OCI-LY7 (cell line): ENCODE measurements around the gene PLXDC2. TPM values are rescaled to one million over a fixed set of nuclear protein-coding genes. Genes with fewer than 3 reads are reported as not detected.

Source experiments
- BruUV-seq: library from RNA; stranded (reverse); fragments of 400-500 nt; replicated peaks from 2 replicates; lab custom pipeline; 2021; lab: Mats Ljungman, UMichigan
- CTCF ChIA-PET: fragments of 300-600 bp; sonication (Branson Sonifier 250); formaldehyde crosslinking; loops from one replicate; lab custom pipeline; 2022; ENCODE audit warnings: antibody characterized with exemption; ENCODE audit not compliant: unreplicated experiment; lab: Charles Lee
- POLR2A ChIA-PET: fragments of 300-600 bp; sonication (Branson Sonifier 250); formaldehyde crosslinking; loops from one replicate; lab custom pipeline; 2022; ENCODE audit warnings: antibody characterized with exemption; lab: Charles Lee
- DNase-seq: peaks from one replicate; pipeline ENCODE4 v3.0.0-alpha.2; 2015; ENCODE audit warnings: low spot score
- H2AFZ ChIP-seq: fragments of 200-600 bp; sonication (generic), shearing (Covaris generic); 2 replicates; pipeline ENCODE4 v1.6.1; 2014; ENCODE audit warnings: mild to moderate bottlenecking, antibody characterized with exemption, low read length, moderate library complexity
- H3K27ac ChIP-seq: fragments of 200-600 bp; sonication (generic); 2 replicates; pipeline ENCODE4 v1.5.1; 2014; ENCODE audit warnings: mixed run types, low read depth, mild to moderate bottlenecking, moderate library complexity, low read length, inconsistent platforms; ENCODE audit not compliant: poor library complexity, severe bottlenecking
- H3K36me3 ChIP-seq: fragments of 200-600 bp; sonication (generic); 2 replicates; pipeline ENCODE4 v1.6.1; 2014; ENCODE audit warnings: mild to moderate bottlenecking, antibody characterized with exemption, low read length, moderate library complexity, mixed read lengths; ENCODE audit not compliant: insufficient read depth
- H3K4me1 ChIP-seq: fragments of 200-600 bp; sonication (generic); 2 replicates; pipeline ENCODE4 v1.5.1; 2014; ENCODE audit warnings: mild to moderate bottlenecking, low read length; ENCODE audit not compliant: insufficient read depth, poor library complexity, severe bottlenecking
- H3K4me2 ChIP-seq: fragments of 200-600 bp; sonication (generic); 2 replicates; pipeline ENCODE4 v1.6.1; 2014; ENCODE audit warnings: mild to moderate bottlenecking, low read length
- H3K4me3 ChIP-seq: fragments of 200-600 bp; sonication (generic); 2 replicates; pipeline ENCODE4 v1.5.1; 2014; ENCODE audit warnings: mild to moderate bottlenecking, low read depth, low read length; ENCODE audit not compliant: poor library complexity, severe bottlenecking
- H3K79me2 ChIP-seq: fragments of 200-600 bp; sonication (generic); 2 replicates; pipeline ENCODE4 v1.6.1; 2016; ENCODE audit warnings: low read depth, mild to moderate bottlenecking, low read length, moderate library complexity, mixed read lengths; ENCODE audit not compliant: insufficient read depth
- H3K9me2 ChIP-seq: fragments of 200-600 bp; sonication (generic); 2 replicates; pipeline ENCODE4 v1.6.1; 2016; ENCODE audit warnings: mild to moderate bottlenecking, low read length, mixed read lengths; ENCODE audit not compliant: insufficient read depth
- H3K9me3 ChIP-seq: fragments of 200-600 bp; sonication (generic); 2 replicates; pipeline ENCODE4 v1.6.1; 2014; ENCODE audit warnings: mild to moderate bottlenecking, mixed run types, low read length, mixed read lengths
- H4K20me1 ChIP-seq: fragments of 200-600 bp; sonication (generic); 2 replicates; pipeline ENCODE4 v1.6.1; 2014; ENCODE audit warnings: mild to moderate bottlenecking, antibody characterized with exemption, low read length, moderate library complexity, mixed read lengths; ENCODE audit not compliant: insufficient read depth
- CTCF ChIP-seq: fragments of 200-600 bp; sonication (generic); conservative IDR thresholded peaks from 2 replicates; pipeline ENCODE4 v1.5.1; 2014; ENCODE audit warnings: mild to moderate bottlenecking, antibody characterized with exemption, low read length, moderate library complexity, mixed read lengths
- EZH2phosphoT487 ChIP-seq: fragments of 200-600 bp; sonication (generic); IDR thresholded peaks from 2 replicates; pipeline ENCODE4 v1.6.1; 2018; ENCODE audit warnings: low read depth, borderline replicate concordance, mild to moderate bottlenecking, mixed run types, antibody characterized with exemption, low read length, moderate library complexity, mixed read lengths
- intact Hi-C: fragments of 100-400 bp; cut with micrococcal nuclease; formaldehyde crosslinking; loops from one replicate; pipeline ENCODE4 v1.10.0; 2022; ENCODE audit not compliant: unreplicated experiment
- total RNA-seq, 2 experiments: library from RNA; depleted of rRNA in 1 of 2; stranded (reverse); fragments of >200 nt in 1 of 2; shearing (Covaris generic) in 1 of 2; gene quantifications; 2 replicates each; pipeline ENCODE4 v1.2.3, GENCODE V29; 2014 to 2022

PLXDC2 gene
- total RNA-seq, 2 experiments from 2014 or later, result not detected

GRCh38 chr10:19904202-19904661 is 88.0 kb downstream of the PLXDC2 start:
- no peak overlapping the region for H2AFZ ChIP-seq

GRCh38 chr10:19906108-19906791 is 90.0 kb downstream of the PLXDC2 start:
- H3K79me2 ChIP-seq, result no peaks in the 10 kb centered on the region
- H3K4me3 ChIP-seq, result no peak overlapping the region
- H4K20me1 ChIP-seq, result no peaks in the 10 kb centered on the region
- BruUV-seq, result no TSS peak
- no peaks in the 10 kb centered on the region for H3K4me1 ChIP-seq
- no peak overlapping the region for H3K4me2 ChIP-seq
- no peaks in the 10 kb centered on the region for H3K9me2 ChIP-seq
- intact Hi-C loops, result no loop called here
- POLR2A ChIA-PET, result no interaction called here
- no peaks in the 10 kb centered on the region for H3K9me3 ChIP-seq
- H2AFZ ChIP-seq, result no peak overlapping the region
- no peak for DNase-seq
- H3K27ac ChIP-seq, result no peak overlapping the region
- TF ChIP-seq CTCF (no peak), EZH2phosphoT487 (no peak)
- no peaks in the 10 kb centered on the region for H3K36me3 ChIP-seq
- CTCF ChIA-PET, result no interaction called here

More at GRCh38 chr10:19904202-19904661, 88.0 kb downstream of the PLXDC2 start:
- POLR2A ChIA-PET, result no interaction called here
- H3K4me3 ChIP-seq, result no peak overlapping the region
- no peaks in the 10 kb centered on the region for H3K4me1 ChIP-seq
- no peaks in the 10 kb centered on the region for H4K20me1 ChIP-seq
- no peaks in the 10 kb centered on the region for H3K36me3 ChIP-seq
- TF ChIP-seq EZH2phosphoT487, result no peak
- no peak for TF ChIP-seq CTCF
- H3K4me2 ChIP-seq, result no peak overlapping the region
- no TSS peak for BruUV-seq
- H3K27ac ChIP-seq, result no peak overlapping the region
- CTCF ChIA-PET, result no interaction called here
- H3K9me3 ChIP-seq, result no peaks in the 10 kb centered on the region
- DNase-seq, result no peak
- no peaks in the 10 kb centered on the region for H3K79me2 ChIP-seq
- no peaks in the 10 kb centered on the region for H3K9me2 ChIP-seq
- intact Hi-C loops, result no loop called here

GRCh38 chr10:19908991-19909696 is 92.9 kb downstream of the PLXDC2 start:
- intact Hi-C loops, result no loop called here
- H3K4me3 ChIP-seq, result no peak overlapping the region
- H3K9me2 ChIP-seq, result no peaks in the 10 kb centered on the region
- TF ChIP-seq CTCF, result no peak
- no peak for TF ChIP-seq EZH2phosphoT487
- ChIA-PET CTCF (no interaction called here), POLR2A (no interaction called here)
- no peak overlapping the region for H3K4me2 ChIP-seq
- no peak overlapping the region for H2AFZ ChIP-seq
- H3K9me3 ChIP-seq, result no peaks in the 10 kb centered on the region
- H4K20me1 ChIP-seq, result no peaks in the 10 kb centered on the region
- H3K79me2 ChIP-seq, result no peaks in the 10 kb centered on the region
- no peak overlapping the region for H3K27ac ChIP-seq
- no peaks in the 10 kb centered on the region for H3K36me3 ChIP-seq
- no peak for DNase-seq
- no peaks in the 10 kb centered on the region for H3K4me1 ChIP-seq
- BruUV-seq, result no TSS peak
